Measurements from ENCODE around the gene IHH.

Gene IHH

DNA sequence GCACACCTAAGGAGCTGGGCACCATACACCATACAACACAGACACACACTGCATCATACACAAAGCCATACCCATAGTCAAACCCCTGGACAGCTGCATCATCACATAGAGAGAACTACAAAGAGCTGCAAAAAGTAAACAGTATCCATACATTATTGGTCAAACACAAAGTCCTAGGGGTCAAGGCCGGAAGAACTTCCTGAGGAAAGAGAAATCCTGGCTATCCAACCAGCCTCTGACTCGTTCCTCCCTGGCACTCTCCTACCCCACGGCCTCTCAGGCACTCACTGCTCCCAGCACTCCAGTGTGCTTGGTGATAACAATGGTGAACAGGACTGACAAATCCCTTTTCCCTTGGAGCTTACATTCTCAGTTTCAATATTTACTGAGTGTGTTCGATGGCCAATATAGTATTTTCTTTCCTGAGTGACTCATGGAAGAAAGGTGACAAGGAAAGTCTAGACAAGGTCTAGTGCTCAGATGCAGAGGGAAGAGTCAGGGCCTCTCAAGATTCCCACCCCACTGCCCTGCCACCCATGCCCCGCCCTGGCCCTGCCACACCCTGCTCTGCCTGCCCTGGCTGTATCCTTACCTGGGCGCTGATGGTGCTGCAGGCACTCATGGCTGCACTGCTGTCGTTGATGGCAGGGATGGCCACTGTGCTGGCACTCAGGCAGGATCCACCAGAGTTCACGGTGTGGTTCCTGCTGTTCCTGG, 22.8 kb downstream of the IHH start:
- DNase-seq, result no peak

DNA sequence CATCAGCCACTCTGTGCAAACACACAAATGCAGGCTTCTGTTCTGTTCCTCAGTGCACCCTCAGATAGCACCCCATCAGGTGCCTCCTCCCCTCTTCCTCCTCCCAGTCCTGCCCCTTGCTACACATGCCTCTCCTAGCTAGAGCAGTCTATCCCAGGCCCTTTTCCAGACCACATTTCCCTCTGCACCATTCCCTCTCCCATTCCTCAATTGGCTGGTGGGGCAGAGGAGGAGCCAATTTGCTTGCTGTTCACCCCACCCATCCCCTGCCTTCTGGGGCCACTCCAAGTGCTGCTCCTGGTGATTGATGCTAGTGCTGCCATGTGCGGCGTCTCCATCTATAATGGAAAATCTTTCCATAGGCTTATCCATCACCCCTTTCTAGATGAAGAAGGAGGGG, 24.8 kb downstream of the IHH start:
- DNase-seq, result no peak

DNA sequence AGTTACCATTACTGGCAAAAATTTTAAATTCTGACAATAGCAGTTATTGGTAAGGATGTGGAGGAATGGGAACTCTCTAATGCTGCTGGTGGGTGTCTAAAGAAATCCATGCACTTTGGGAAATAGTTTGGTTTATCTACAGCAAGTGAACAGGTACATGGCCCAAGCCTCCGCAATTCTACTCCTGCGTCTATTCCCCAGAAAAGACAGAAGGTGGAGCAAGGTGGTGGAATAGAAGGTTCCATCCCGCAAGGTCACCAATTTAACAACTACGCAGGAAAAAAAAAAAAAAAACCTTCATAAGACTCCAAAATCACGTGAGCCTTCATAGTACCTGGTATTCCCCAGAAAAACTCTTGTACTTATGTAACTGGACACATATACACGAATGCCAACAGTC, 25.9 kb downstream of the IHH start:
- no peak for DNase-seq

DNA sequence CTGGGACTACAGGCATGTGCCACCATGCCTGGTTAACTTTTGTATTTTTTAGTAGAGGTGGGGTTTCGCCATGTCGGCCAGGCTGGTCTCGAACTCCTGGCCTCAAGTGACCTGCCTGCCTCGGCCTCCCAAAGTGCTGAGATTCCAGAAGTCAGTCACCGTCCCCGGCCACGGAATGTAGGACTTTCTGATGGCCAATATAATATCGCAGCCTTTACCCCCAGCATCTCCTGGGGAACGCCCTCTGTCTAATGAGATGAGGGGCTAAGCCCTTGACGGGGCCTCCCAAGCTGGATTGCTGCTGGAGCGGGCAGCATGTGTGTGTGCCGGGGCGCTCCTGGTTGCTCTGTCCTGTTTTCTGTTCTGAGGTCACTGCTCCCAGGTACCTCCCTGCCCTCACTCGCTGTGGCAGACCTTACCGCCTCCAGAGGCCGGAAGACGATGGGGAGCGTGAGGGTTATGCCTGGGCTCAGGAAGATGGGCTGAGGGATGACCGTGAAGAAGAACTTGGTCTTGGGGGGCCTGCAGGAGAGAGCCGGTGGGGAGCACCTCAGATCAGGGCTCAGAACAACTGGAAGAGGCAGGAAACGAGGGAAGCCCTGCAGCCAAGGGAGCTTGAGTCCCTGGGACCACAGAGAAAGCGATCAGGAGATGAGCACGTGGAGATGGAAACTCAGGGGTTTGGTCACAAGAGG, 28.5 kb downstream of the IHH start:
- no peak for DNase-seq

DNA sequence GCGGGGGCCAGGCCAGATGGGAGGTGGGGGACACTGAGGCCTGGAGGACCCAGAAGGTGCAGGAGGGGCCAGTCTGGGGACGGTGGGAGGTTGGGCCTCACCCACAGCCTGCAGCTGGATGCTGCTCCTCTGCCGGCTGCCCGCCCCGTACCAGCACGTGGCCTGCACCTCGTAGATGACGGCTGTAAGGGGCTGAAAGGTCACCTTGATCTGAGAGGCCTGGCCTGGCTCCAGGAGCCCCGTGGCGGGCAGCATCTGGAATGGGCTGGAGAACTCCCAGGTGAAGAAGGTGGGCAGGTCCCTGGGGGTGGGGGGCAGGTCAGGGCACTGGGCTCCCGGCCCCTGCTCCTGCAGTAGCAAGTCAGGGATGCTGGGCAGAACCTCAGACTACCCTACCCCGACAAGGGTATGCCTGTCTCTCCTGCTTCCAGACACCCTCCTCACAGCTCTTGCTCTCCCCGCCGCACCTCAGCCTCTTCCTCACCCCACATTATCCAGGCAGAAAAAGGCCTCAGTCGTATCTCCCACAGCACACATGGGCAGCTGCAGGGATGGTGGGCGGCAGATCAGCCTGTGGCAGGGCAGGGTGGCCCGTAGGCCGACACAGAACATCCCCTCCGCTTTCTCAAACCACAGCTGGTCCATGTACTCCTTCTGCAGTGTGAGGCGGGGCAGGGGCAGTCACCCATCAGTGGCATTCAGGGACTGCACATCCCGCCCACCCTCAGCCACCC, 29.5 kb downstream of the IHH start:
- DNase-seq, result no peak

DNA sequence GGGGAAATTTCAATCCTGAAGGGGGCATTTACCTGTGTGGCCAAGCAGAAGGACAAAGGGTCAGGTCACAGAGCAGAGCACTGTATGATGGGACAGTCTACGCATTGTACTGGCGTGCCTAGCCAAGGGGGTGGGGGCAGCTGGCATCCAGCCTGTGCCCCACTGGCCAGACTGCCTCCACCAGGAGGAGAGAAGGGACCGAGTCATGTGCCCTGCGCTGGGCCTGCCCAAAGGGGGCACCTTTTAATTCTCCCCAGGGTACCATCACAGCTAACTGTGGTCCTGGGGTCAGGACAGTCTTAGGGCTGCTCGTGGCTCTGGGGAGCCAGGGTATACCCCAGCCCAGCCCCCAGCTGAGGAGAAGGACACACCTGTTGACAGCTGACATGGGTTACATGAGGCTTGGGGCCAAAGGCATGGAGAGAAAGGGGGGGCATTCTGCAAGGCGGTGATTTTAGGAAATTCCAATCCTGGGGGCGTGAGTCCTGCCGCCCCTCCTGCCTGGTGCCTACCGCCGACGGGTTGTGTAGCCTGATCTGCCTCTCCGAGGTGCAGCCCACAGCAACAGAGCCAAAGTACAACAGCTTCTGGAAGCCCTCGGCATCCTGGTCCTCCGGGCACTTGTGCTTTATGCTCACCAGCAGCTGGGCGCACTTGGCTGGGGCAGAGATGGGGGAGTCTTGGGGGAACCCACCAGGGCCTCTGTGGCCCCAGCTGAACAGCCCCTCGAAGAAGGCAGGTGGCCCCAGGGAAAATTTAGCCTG, 30.4 kb downstream of the IHH start:
- no peak for DNase-seq

DNA sequence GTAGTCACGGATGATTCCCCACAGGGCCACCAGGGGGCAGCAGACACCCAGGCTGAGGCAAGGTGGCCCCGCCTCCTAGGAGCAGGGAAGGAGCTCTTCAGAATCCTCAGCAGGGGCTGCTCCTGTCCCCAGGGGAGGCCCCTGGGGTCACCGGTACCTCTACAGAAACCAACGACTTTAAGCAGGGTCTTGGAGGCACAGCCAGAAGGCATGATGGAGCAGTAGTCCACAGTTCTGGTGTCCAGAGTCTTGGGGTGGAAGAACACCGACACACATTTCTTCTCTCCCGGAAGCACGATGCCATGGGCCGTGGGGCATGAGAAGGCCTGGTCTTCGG, 30.9 kb downstream of the IHH start:
- DNase-seq, result peak; percentile 63 to 79

DNA sequence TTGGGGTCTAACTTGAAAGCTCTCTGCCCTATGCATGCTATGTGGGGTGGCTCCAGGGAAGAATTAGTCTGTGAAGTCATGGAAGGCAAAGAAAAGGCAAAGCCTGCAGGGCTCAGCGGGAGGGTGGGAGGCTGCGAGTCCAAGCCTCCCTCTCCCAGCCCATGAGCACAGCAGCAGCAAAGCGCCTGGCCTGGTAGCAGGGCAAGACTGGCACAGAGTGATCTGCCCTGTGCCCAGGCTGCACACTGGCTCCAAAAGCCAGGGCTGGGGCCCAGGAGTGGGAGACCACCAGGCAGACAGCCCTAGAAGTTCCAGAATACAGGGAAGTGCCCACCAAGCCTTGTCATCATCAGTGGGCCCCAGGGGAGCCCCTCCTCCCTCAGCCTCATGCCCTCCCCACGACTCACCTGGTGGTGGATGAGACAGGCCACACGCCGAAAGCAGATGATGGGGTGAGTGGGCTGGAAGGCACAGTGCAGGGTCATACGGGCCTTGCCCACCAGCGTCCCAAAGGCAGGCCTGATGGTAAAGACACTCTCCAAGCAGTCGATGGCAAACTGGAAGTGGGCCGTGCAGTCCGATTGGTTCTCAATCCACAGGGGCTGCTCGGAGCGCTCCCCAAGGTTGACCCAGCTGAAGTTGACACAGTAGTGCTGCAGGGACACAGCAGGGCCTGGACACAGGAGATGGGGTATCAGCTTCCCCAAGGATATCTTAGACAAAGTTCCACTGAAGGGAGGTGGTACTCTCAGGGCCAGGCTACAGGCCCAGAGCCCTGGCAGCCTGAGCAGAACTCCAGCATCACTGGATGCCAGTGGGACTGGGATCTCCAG, 31.5 kb downstream of the IHH start:
- no peak for DNase-seq

DNA sequence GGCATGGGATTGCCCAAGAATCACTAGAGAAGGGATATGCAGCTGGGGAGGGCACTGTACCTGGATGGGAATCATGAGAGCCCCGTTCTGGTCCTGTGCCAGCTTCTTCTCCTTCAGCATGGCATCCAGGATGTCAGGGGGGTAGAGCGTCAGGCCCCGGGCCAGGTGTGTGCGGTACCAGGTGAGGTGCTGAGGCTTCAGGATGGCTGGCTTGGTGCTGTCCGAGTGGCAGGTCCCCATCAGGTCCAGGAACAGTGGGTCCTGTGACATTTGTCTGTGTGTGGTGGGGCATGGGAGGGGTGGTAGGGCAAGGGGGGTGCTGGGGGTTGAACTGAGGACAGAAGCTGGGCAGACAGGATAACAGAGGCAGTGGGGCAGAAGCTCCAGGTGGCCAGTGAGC, 32.6 kb downstream of the IHH start:
- DNase-seq, result no peak

DNA sequence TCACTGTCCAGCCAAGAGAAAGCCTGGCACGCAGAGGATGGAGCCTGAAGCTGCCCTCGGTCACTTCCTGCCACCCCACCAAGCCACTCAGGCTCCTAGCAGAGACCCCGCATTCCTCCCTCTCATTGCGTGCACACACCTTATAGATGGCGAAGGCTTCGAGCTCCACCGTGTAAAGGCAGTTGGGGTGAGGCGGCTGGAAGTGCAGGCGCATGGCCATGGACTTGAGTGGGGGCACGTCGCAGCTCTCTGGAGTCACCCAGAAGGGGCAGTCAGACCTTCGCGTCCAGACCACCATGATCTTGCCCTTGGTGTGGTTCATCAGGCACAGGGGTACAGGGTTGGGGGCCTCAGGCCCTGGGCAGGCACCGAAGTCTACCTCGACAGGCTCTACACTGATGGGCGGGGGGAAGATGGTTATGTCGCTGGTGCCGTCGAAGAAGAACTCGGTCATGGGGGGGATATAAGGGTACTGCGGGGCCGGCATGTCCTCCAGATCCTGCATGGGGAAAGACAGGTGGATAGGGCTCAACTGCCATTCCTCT, 33.1 kb downstream of the IHH start:
- DNase-seq, result no peak

DNA sequence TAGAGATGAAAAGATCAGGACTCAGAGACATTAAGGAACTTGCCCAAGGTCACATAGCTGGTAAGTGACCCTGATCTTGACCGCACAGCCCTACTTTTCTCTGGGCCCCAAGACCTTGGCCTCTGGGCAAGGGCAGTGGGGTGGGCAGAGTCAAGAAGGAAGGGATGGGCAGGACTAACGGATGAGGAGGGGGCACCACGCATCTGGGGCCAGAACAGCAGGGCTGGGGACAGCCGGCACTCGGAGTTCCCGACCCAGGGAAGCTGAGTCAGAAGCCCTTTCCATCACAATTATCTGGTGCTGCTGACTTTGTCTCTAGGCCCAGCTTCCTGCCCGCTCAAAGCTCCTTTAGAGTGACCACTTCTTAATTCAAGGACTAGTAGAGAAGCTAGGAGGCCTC, 33.8 kb downstream of the IHH start:
- DNase-seq, result no peak

DNA sequence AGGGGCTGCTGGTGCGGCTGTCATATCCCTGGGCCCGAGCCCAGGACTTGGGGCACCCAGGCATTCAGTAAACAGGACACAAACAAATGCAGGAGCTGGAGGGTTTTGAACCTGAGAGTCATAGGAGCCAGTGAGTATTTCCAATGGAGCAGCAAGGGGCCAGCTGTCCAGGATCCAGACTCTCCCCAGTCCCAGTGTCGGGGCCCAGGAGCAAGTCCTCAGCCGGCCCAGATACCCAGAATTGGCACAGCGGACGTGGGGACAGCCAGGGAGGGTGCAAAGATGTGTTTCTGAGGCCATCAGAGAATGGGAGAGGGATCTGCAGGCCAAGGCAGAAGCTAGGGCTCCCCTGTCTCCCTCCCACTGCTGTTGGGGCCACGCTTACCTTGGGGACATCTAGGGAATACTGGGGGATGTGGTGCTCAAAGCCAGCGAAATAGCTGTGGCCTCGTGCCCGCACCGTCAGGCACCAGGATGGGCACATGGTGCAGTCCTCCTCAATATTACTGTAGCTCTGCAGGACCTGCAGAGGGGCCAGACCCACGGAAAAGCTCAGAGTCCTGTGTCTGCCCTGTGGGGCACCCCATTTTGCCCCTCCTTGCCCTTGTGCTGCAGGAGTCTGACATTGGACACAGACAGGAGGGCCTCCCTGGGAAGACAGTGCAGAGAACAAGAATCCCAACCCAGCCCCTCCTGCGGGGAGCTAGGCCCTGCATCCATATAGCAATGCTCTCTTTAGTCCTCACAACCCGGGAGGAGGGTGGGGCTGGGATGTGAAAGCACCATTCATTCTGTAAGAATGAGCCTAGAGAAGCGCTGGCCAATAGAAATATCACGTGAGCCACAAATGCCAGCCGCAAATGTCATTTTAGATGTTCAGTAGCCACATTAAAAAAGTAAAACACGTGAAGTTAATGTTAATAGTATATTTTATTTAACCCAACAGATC, 34.8 kb downstream of the IHH start:
- peak; percentile 74 to 86 for DNase-seq

DNA sequence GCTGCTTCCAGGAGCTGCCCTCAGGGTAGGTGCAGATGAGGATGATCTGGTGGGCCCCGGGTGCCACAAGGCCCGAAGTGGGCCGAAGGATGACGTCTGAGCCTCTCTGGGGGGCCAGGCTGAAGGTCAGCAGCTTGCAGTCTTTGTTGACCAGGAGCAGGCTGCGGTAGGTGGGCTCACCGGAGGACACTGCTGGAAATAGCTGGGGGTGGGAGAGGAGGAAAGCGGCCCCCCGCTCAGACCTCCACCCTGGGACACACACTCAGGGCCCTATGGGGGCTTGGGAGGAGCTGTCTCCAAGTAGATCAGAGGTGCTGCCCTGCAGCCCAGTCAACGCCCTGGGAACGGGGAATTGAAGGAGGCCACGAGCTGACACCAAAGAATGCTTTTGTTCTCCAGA, 36.7 kb downstream of the IHH start:
- DNase-seq, result no peak

DNA sequence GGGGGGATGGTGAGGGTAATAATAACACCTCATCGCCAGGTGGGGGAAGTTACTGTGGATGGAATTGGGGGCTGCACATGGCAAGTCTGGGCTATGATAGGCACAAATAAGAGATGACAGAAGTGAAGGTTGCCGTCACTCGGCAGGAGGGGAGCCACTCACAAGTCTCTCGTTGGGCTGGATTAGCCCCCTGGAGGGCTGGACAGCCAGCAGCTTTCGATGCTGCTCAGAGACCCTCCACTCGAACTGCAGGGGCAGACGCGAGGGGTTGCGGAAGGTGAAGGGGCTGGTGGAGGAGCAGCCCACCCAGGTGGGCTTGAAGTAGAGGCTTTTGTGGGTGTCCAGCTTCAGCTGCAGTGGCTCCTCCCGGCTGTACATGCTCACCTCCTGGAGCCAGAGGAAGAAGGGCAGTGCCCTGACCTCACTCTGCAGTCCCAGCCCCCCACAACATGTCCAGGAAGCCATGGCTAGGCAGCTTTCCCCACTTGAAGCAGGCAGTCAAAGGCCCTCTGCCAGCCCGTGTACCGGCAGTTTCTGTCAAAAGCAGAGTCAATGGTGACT, 37.6 kb downstream of the IHH start:
- DNase-seq, result no peak

DNA sequence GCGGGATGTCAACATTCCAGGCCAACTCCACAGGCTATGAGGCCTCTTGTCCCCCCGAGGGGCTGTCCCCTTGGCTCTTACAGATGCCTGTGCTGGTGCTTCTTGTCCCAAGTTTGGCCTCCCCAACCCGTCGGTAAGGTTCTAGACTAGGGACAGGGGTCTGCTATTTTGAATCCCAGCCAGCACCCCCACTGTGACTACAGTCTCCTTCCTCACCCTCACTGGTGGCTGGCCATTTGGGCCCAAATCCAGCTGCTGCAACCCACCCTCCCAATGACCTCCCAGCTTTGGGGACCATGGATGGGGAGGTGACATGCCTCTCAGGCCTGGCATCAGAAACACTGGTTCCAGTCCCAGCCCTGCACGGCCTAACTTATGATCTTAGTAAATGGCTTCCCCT, 38.1 kb downstream of the IHH start:
- DNase-seq, result no peak

DNA sequence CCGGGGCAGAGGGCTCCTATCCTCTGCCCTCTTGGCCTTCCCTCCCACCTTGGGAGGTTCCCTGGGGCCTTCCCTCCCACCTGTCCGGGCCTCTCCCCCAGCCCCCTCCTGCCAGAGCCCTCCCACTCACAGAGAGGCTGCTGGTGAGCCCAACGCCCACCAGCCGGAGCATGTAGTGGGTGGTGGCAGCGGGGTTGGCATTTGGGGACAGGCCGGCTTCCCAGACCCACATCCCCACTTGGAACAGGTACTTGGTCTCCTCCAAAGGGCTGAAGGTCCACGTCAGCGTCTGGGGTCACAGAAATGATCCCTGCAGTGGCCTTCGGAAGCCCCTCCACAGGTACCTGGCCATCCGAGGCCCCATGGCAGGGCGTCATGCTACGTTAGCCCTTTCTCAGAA, 38.7 kb downstream of the IHH start:
- no peak for DNase-seq

DNA sequence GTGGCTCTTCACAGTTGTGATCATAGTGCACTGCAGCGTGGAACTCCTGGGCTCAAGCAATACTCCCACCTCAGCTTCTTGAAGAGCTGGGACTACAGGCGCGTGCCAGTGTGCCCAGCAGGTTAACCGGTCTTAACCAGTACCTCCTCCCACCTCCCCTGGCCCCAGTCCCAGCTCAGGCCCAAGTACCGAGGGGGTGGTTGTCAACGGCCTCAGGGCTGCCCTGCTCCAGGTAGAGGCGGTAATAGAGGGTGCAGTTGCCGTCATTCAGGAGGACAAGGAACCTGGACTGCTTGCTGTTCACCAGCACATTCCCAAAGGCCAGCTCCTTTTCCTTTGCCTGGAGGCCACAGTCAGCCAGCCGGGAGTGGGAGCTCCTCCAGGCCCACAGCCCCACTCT, 39.1 kb downstream of the IHH start:
- DNase-seq, result no peak

DNA sequence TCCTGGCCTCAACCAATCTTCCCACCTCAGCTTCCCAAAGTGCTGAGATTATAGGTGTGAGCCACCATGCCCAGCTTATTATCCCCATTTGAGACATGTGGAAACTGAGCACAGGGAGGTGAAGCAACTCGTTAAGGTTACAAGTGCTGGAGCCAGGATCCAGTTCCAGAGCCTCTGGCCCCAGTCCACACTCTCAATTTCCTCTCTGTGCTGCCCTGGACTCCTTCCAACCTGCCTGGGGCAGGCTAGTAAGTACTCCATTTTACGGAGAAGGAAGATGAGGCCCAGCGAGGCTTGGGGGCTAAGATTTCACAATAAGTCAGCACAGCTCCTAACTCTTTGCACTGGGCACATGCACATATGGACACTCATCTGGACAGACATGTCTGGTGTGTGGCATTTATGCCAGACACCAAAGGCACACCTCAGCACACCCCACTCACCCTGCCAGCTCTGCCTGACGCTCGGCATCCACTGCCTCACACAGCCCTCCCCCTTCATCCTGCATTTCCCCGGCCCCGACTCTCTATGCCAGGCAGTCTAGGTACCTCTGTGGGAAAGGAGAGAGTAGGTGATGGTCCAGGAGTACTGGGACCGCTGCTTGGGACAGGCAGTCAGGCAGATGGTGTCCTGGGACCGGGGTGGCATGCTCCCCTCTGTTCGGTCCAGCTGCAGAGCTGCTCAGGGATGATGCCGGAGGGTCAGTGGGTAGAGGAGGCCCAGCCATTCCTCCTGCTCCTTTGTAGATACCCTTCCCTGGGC, 39.9 kb downstream of the IHH start:
- DNase-seq, result no peak

DNA sequence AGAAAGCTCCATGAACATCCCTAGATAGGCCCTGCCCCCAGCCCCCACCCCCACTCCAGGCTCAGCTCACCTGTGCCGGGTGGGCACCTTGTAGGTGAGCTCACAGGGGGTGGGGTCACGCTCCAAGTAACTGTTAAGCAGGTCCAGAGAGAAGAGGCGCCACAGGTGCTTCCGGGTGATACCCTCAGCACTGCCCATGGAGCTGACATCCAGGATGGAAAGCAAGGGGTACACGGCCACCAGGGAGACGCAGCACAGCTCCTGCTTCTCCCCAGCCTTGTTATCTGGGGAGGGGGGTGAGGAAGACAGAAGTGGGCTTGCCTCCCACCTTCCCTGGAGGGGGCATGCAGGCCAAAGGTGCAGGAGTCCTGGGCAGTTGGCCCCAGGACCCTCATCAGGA, 41.3 kb downstream of the IHH start:
- no peak for DNase-seq

DNA sequence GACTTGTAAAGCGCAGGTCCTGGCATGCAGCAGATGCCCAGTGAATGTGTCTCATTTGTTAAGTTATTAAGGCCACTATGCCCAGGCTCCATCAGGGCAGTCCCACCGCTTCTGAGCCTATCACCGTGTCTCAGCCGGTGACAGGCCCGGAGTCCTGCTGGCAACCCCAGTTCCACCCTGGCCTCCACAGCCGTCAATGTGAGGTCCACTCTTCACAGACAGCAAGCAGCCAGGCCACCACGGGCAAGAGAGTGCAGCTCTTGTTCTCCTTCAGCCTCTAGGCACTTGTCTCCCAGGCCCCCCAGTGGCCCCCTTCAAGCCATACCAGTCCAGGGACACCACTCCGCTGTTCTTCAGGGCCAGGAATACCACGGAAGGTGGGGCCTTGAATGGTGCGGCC, 42.0 kb downstream of the IHH start:
- DNase-seq, result no peak
